ENCODE measurements around the gene ERH. TPM values are rescaled to one million over a fixed set of nuclear protein-coding genes. Genes with fewer than 3 reads are reported as not detected.

The ERH gene
- total RNA-seq, 2 donors from 2014 or later: 55.5 to 55.9 TPM

GRCh38 chr14:69333791-69334337, 64.2 kb downstream of the ERH start:
- Histone ChIP-seq H3K27ac (no peak overlapping the region), H3K4me1 (ENCODE audit: control insufficient read depth in 1 of 2, low read depth in 2 of 2) (no peaks in the 10 kb centered on the region), H3K4me3 (no peak overlapping the region), H3K9me3 (no peaks in the 10 kb centered on the region), H3K27me3 (replicated peaks; ENCODE audit: insufficient read depth) (no peaks in the 10 kb centered on the region), H3K36me3 (no peaks in the 10 kb centered on the region)
- no peak for ATAC-seq (ENCODE audit: insufficient number of reproducible peaks, low FRiP score, low read depth)
- no peak for DNase-seq (ENCODE audit: low spot score)
- TF ChIP-seq CTCF (IDR thresholded peaks at IDR 0.05): no peak

GRCh38 chr14:69332782-69333395, 65.2 kb downstream of the ERH start:
- no peak for TF ChIP-seq CTCF (IDR thresholded peaks at IDR 0.05)
- no peak for ATAC-seq (ENCODE audit: insufficient number of reproducible peaks, low FRiP score, low read depth)
- Histone ChIP-seq H3K36me3 (no peaks in the 10 kb centered on the region), H3K4me1 (ENCODE audit: control insufficient read depth in 1 of 2, low read depth in 2 of 2) (no peaks in the 10 kb centered on the region), H3K4me3 (no peak overlapping the region), H3K27ac (no peak overlapping the region), H3K9me3 (no peaks in the 10 kb centered on the region), H3K27me3 (replicated peaks; ENCODE audit: insufficient read depth) (no peaks in the 10 kb centered on the region)
- no peak for DNase-seq (ENCODE audit: low spot score)

GRCh38 chr14:69331206-69331605, 66.9 kb downstream of the ERH start:
- no peak overlapping the region for H3K27ac ChIP-seq
- no peak overlapping the region for H3K4me3 ChIP-seq
- no peaks in the 10 kb centered on the region for H3K27me3 ChIP-seq (replicated peaks; ENCODE audit: insufficient read depth)
- DNase-seq (ENCODE audit: low spot score): no peak
- ATAC-seq (ENCODE audit: insufficient number of reproducible peaks, low FRiP score, low read depth): no peak
- H3K4me1 ChIP-seq (ENCODE audit: control insufficient read depth in 1 of 2, low read depth in 2 of 2): no peaks in the 10 kb centered on the region
- no peaks in the 10 kb centered on the region for H3K9me3 ChIP-seq
- TF ChIP-seq CTCF (IDR thresholded peaks at IDR 0.05): no peak
- no peaks in the 10 kb centered on the region for H3K36me3 ChIP-seq

Other genes with a start within 250 kb of the ERH start
- gene DCAF5, start 245.2 kb downstream of the ERH start, total RNA-seq: 10 to 100 TPM; 37.6 to 42.0 TPM
- 10 to 100 TPM; 10.4 to 10.9 TPM for gene EXD2, start 206.8 kb downstream of the ERH start, total RNA-seq
- gene GALNT16, start 138.1 kb downstream of the ERH start, total RNA-seq: 10 to 100 TPM; 12.1 to 15.8 TPM
- gene SLC39A9, start 393 bp upstream of the ERH start, total RNA-seq: 10 to 100 TPM; 44.3 to 58.8 TPM
- under 1 TPM; 0.14 to 0.49 TPM for gene PLEKHD1, start 86.4 kb upstream of the ERH start, total RNA-seq
- gene CCDC177, start 176.6 kb upstream of the ERH start, total RNA-seq: not detected
- 10 to 100 TPM; 51.7 to 80.1 TPM for gene SUSD6, start 213.3 kb upstream of the ERH start, total RNA-seq